ENCODE results near the gene TRMT5. TPM values are rescaled to one million over a fixed set of nuclear protein-coding genes. Genes with fewer than 3 reads are reported as not detected.

The TRMT5 gene
- total and polyA plus RNA-seq, 9 of the 15 experiments (the other 6 are each of a cell fraction or from before 2014, with no cell fraction given), result 8.4 to 20.0 (median 15.1) TPM

DNA sequence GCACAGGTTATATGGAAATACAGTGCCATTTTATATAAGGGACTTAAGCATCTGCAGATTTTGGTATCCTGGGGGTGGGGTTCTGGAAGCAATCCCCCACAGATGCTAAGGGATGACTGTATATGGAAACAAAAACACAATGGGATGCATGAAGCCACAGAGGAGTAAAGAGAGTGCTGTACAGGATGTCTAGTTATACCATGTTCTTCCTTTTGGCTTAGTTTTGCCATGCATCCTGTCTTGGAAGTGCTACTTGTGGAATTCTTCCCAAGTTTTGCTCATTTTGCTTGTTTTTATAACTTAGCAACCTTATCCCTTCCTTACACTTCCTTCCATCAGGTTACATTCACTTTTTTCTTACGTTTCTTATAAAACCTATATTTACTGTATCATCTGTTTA lies 55.6 kb downstream of the TRMT5 start (continued):
- no peak for TF ChIP-seq MGA (IDR thresholded peaks at IDR 0.05)
- no peak for TF ChIP-seq CREM (IDR thresholded peaks at IDR 0.05; ENCODE audit: low read depth)
- no peak for TF ChIP-seq MYC (IDR thresholded peaks at IDR 0.05; ENCODE audit: low read depth, low read length)
- no peak for TF ChIP-seq MYC (CRISPR knock-in tag; IDR thresholded peaks at IDR 0.05; ENCODE audit: borderline replicate concordance, low read depth)
- no peak for TF ChIP-seq HDAC3 (IDR thresholded peaks at IDR 0.05; ENCODE audit: borderline replicate concordance, partially characterized antibody)
- no peak for TF ChIP-seq SIX5 (IDR thresholded peaks at IDR 0.05; ENCODE audit: borderline replicate concordance in 1 of 2, insufficient read depth in 1 of 2, low read depth in 1 of 2, low read length in 2 of 2)
- TF ChIP-seq, protein P1, sequence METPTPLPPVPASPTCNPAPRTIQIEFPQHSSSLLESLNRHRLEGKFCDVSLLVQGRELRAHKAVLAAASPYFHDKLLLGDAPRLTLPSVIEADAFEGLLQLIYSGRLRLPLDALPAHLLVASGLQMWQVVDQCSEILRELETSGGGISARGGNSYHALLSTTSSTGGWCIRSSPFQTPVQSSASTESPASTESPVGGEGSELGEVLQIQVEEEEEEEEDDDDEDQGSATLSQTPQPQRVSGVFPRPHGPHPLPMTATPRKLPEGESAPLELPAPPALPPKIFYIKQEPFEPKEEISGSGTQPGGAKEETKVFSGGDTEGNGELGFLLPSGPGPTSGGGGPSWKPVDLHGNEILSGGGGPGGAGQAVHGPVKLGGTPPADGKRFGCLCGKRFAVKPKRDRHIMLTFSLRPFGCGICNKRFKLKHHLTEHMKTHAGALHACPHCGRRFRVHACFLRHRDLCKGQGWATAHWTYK (CRISPR knock-in tag; IDR thresholded peaks at IDR 0.05), result no peak
